Measurements from ENCODE around the gene MFSD6L.
A peak's percentile ranks its signal among the peaks of the same experiment; 100 is the strongest.
"Not testable (repeated sequence)": the region's sequence is repeated elsewhere in the genome, so short reads cannot be mapped to it uniquely, and the experiment has no call there.

The MFSD6L gene

DNA sequence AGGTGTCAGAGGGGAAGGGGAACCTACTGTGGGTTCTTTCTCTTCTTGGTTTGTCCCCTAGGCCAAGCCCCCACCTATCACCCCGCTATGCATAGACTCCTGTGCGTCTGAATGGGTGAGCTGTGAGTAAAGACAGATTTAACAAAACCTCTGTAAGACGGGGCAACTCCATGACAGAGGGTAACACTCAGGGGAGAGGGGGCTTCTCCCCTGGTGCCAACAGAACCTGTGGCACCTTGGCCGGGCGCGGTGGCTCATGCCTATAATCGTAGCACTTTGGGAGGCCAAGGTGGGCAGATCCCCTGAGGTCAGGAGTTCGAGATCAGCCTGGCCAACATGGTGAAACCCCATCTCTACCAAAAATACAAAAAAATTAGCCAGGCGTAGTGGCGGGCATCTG lies 6.2 kb upstream of the MFSD6L start:
- not testable (repeated sequence) for H3K9me3 ChIP-seq (ENCODE audit: control insufficient read depth in 1 of 2, low read length in 2 of 2); H3K36me3 ChIP-seq (ENCODE audit: control insufficient read depth in 1 of 2, insufficient read depth in 2 of 2, low read length in 2 of 2); H3K27me3 ChIP-seq (ENCODE audit: control insufficient read depth in 1 of 2, insufficient read depth in 2 of 2, low read length in 2 of 2); H3K9ac ChIP-seq (ENCODE audit: low read depth in 1 of 2, low read length in 2 of 2); H3K27ac ChIP-seq (ENCODE audit: low read depth, low read length); H3K4me3 ChIP-seq (ENCODE audit: low read depth in 1 of 2, low read length in 2 of 2)
- H3K4me1 ChIP-seq (ENCODE audit: control insufficient read depth in 1 of 2, insufficient read depth in 2 of 2, low read length in 2 of 2) = peaks cover 6 to 12% of the 10 kb centered on the region in 2 donors

DNA sequence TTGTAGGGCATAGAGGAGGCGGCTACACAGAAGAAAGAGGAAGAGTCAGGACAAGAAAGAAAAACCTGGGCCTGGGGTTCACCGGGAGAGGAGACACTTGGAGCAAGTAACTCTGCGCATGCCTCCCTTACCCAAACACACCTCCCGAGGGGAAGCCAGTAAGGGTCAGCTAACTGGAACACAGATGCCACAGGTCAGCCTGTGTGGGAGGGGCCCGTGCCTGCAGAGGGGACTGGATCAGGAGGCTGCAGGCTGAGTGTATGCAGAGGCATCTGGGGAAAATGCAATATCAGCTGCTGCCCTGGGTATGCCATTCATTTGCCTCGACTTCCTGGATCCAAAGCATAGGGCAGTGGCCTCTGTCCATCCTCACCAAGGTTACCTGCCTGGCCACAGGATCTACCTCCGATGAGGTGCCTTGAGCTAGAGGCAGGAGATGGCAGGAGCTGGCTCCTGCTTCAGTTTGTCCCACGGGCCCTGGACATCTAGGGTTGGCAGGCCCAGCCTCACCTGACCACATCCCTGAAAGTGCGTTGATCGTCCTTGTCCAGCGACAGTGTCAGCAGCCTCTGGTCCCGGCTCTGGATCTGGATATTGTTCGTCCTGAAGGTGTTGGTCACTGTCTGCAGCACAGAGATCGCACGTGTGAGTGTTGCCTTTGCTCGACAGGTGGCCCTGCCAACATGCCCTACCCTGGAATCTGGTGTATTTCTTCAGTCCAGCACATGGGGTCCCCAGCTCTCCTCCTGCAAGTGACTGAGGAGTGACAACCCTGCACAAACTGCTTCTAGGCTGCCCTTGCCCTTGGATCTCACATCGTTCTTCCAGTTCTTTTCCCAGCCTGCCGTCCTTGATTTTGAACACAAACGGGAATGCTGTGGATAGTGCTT lies 4.6 kb upstream of the MFSD6L start:
- no peak overlapping the region for H3K9ac ChIP-seq (ENCODE audit: low read depth in 1 of 2, low read length in 2 of 2)
- H3K36me3 ChIP-seq (ENCODE audit: control insufficient read depth in 1 of 2, insufficient read depth in 2 of 2, low read length in 2 of 2) = no peaks in the 10 kb centered on the region
- H3K9me3 ChIP-seq (ENCODE audit: control insufficient read depth in 1 of 2, low read length in 2 of 2) = no peaks in the 10 kb centered on the region
- no peak overlapping the region for H3K27ac ChIP-seq (ENCODE audit: low read depth, low read length)
- no peak overlapping the region for H3K4me3 ChIP-seq (ENCODE audit: low read depth in 1 of 2, low read length in 2 of 2)
- peaks cover 6 to 17% of the 10 kb centered on the region in 2 donors for H3K4me1 ChIP-seq (ENCODE audit: control insufficient read depth in 1 of 2, insufficient read depth in 2 of 2, low read length in 2 of 2)
- H3K27me3 ChIP-seq (ENCODE audit: control insufficient read depth in 1 of 2, insufficient read depth in 2 of 2, low read length in 2 of 2) = no peaks in the 10 kb centered on the region

DNA sequence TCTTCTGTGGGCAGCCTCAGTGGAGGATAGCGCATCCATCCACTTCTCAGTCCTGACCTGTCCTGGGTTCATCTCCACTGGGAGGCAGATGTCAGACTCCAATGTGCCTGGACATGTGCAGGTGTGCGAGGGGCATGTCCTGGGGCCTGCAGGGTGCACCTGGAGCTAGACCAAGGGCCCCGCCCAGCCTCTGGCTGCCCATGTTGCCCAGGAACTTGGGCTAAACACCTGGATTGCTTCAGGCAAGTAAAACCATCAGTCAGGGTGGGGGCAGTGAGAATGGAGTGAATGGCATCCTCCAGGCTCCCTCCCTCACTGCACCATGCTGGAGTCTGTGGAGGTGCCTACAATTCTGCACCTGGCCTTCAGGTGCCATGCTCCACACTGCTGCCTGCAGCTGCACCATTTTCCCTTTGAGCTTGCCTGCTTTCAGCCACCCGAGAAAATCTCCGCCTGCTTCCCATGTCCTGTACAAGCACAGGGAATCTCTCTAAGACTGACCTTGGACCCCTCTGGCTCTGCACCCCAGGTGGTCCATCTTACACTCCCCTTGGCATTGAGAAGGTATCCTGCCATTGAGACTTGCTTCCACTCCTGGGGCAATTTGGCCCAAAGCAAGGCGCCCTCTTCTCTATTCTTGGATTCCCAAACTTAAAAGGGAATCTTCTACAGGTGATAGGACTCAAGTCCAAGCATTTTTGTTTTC lies 2.1 kb upstream of the MFSD6L start:
- no peaks in the 10 kb centered on the region for H3K27me3 ChIP-seq (ENCODE audit: control insufficient read depth in 1 of 2, insufficient read depth in 2 of 2, low read length in 2 of 2)

DNA sequence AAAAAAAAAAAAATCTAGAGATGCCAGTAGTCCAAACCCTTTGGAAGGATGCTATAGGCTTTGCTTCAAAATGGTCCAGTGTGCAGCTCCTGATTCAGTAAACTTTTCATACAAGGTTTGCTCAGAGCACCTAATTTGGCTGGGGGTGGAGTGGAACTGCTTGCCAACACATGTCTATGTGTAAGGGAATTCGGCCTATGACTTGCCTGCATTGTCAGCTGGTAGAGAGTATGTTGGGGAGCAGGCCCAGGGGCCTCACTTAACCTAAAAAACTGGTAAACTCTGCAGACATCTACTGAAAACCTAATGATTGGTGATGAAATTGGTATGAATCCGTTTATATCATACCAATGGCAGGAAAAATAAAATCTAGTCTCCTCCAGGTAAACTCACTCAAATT lies 1.5 kb upstream of the MFSD6L start:
- Histone ChIP-seq H3K9me3 (ENCODE audit: control insufficient read depth in 1 of 2, low read length in 2 of 2) (no peaks in the 10 kb centered on the region), H3K36me3 (ENCODE audit: control insufficient read depth in 1 of 2, insufficient read depth in 2 of 2, low read length in 2 of 2) (no peaks in the 10 kb centered on the region), H3K27ac (ENCODE audit: low read depth, low read length) (no peak overlapping the region), H3K27me3 (ENCODE audit: control insufficient read depth in 1 of 2, insufficient read depth in 2 of 2, low read length in 2 of 2) (no peaks in the 10 kb centered on the region), H3K9ac (ENCODE audit: low read depth in 1 of 2, low read length in 2 of 2) (no peak overlapping the region), H3K4me1 (ENCODE audit: control insufficient read depth in 1 of 2, insufficient read depth in 2 of 2, low read length in 2 of 2) (peaks cover 0 to 5% of the 10 kb centered on the region in 2 donors), H3K4me3 (ENCODE audit: low read depth in 1 of 2, low read length in 2 of 2) (no peak overlapping the region)

More for the DNA sequence above, 2.1 kb upstream of the MFSD6L start:
- no peak overlapping the region for H3K27ac ChIP-seq (ENCODE audit: low read depth, low read length)
- no peaks in the 10 kb centered on the region for H3K9me3 ChIP-seq (ENCODE audit: control insufficient read depth in 1 of 2, low read length in 2 of 2)
- no peak overlapping the region for H3K9ac ChIP-seq (ENCODE audit: low read depth in 1 of 2, low read length in 2 of 2)
- no peak overlapping the region for H3K4me3 ChIP-seq (ENCODE audit: low read depth in 1 of 2, low read length in 2 of 2)
- no peaks in the 10 kb centered on the region for H3K36me3 ChIP-seq (ENCODE audit: control insufficient read depth in 1 of 2, insufficient read depth in 2 of 2, low read length in 2 of 2)
- peaks cover 3 to 10% of the 10 kb centered on the region in 2 donors for H3K4me1 ChIP-seq (ENCODE audit: control insufficient read depth in 1 of 2, insufficient read depth in 2 of 2, low read length in 2 of 2)

DNA sequence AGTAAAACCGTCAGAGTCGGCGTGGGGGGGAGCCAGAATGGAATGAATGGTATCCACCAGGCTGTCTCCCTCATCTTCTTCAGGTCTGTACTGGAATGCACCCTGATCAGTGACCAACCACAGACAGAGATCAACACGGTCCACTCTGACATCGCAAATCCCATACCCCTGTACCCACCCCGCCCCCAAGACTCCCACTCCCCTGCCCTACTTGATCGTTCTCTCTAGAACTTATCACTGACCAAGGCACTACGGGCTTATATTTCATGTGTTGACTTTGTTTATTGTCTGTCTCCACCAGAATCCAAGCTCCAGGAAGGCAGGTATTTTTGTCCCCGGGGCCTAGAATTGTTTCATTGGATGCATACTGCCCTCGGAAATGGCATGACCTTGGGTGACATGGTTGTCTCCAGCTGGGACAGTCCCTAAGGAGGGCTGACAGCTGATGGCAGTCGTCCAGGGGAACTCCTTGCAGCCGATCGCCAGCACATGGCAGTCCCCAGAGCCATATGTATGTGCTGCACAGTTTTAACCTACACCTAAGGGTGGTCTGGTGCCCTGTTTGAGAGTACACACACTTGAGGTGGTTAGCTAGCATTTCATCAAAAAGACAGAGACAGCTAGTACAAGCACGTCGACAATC lies 526 bp upstream of the MFSD6L start:
- H3K36me3 ChIP-seq (ENCODE audit: control insufficient read depth in 1 of 2, insufficient read depth in 2 of 2, low read length in 2 of 2) = no peaks in the 10 kb centered on the region
- H3K4me1 ChIP-seq (ENCODE audit: control insufficient read depth in 1 of 2, insufficient read depth in 2 of 2, low read length in 2 of 2) = peaks cover 0 to 5% of the 10 kb centered on the region in 2 donors
- no peak overlapping the region for H3K27ac ChIP-seq (ENCODE audit: low read depth, low read length)
- H3K4me3 ChIP-seq (ENCODE audit: low read depth in 1 of 2, low read length in 2 of 2) = peak overlapping the region; percentile 41 to 48
- peak overlapping the region in 1 of 2 donors; percentile 52 for H3K9ac ChIP-seq (ENCODE audit: low read depth in 1 of 2, low read length in 2 of 2)
- no peaks in the 10 kb centered on the region for H3K9me3 ChIP-seq (ENCODE audit: control insufficient read depth in 1 of 2, low read length in 2 of 2)
- no peaks in the 10 kb centered on the region for H3K27me3 ChIP-seq (ENCODE audit: control insufficient read depth in 1 of 2, insufficient read depth in 2 of 2, low read length in 2 of 2)

DNA sequence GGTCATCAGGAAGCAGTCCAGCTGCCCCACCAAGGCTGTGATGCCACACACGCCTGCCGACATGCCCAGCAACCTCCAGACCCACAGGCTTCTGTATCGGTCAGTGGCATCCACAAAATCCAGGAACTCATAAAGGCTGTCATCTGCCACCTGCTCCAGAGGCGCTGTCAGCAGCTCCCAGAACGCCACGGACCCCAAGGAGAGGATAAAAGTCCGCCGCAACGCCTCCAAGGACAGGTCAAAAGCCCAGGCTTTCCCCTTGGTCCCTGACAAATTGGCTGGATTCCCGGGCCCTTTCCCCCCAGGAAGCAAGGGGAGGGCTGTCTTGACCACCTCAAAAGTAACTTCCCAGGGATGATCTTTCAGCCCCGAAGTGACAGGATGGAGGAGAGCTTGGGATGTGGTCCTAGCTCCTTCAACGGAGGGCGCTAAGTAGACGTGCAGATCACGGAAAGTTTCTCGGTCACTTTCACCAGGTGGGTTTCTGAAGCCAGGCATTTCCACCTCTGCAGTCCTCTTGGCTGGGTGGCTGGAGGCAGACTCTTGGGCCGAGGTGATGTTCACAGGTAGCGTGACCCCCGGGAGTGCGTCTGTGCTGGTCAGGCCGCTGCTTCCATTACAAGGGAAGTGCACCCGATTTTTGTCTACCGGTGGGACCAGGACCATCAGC lies 854 bp downstream of the MFSD6L start:
- Histone ChIP-seq H3K9ac (ENCODE audit: low read depth in 1 of 2, low read length in 2 of 2) (peak overlapping the region; percentile 57 to 66), H3K27me3 (ENCODE audit: control insufficient read depth in 1 of 2, insufficient read depth in 2 of 2, low read length in 2 of 2) (no peaks in the 10 kb centered on the region), H3K4me3 (ENCODE audit: low read depth in 1 of 2, low read length in 2 of 2) (peak overlapping the region; percentile 60 to 61), H3K4me1 (ENCODE audit: control insufficient read depth in 1 of 2, insufficient read depth in 2 of 2, low read length in 2 of 2) (peaks cover 0 to 5% of the 10 kb centered on the region in 2 donors), H3K36me3 (ENCODE audit: control insufficient read depth in 1 of 2, insufficient read depth in 2 of 2, low read length in 2 of 2) (no peaks in the 10 kb centered on the region), H3K27ac (ENCODE audit: low read depth, low read length) (no peak overlapping the region), H3K9me3 (ENCODE audit: control insufficient read depth in 1 of 2, low read length in 2 of 2) (no peaks in the 10 kb centered on the region)

DNA sequence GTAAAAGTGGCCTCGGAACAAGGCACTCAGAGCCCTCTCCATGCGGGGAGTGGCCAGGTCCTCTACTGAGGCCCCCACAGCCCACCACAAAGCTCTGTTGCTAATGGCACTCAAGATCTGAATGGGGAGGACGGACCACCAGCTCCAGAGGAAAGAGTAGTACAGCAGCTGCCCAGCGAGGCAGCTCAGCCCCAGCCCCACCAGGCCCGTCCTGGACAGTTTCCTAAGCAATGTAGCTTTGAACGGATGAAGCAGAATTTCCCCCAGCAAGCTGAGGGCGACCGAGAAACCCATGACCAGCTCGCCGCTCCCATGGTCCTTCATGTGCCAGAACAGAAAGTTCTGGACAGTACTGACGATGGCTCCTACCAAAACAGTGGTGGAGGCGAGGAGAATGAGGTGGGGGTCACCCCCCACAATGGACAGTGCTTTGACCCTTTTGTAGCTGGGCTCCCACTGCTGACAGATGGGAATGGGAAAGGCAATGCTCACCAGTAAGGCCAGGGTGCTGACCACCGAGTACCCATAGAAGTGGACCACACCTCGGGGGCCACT lies 1.5 kb downstream of the MFSD6L start:
- Histone ChIP-seq H3K27me3 (ENCODE audit: control insufficient read depth in 1 of 2, insufficient read depth in 2 of 2, low read length in 2 of 2) (no peaks in the 10 kb centered on the region), H3K36me3 (ENCODE audit: control insufficient read depth in 1 of 2, insufficient read depth in 2 of 2, low read length in 2 of 2) (no peaks in the 10 kb centered on the region), H3K9ac (ENCODE audit: low read depth in 1 of 2, low read length in 2 of 2) (no peak overlapping the region), H3K27ac (ENCODE audit: low read depth, low read length) (no peak overlapping the region), H3K4me1 (ENCODE audit: control insufficient read depth in 1 of 2, insufficient read depth in 2 of 2, low read length in 2 of 2) (peaks cover 0 to 5% of the 10 kb centered on the region in 2 donors), H3K9me3 (ENCODE audit: control insufficient read depth in 1 of 2, low read length in 2 of 2) (no peaks in the 10 kb centered on the region), H3K4me3 (ENCODE audit: low read depth in 1 of 2, low read length in 2 of 2) (peak overlapping the region in 1 of 2 donors; percentile 11)

DNA sequence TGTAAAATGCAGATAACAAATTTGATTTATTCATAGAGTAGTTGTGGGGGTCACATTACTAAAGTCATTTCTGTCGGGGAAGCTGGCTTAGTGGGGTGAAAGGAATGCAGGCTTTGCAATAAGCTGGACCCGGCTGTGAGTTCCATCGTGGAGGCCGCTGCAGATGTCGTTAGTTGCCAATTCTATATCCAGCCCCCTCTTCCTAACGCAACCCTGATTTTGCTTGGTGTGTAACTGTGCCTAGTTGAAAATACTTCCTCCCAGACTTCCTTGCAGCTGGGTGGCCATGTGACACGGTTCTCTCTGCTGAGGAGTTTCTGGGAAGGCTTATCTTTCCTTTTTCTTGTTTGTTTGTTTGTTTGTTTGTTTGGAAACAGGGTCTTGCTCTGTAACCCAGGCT lies 4.5 kb downstream of the MFSD6L start:
- Histone ChIP-seq H3K4me3 (ENCODE audit: low read depth in 1 of 2, low read length in 2 of 2) (no peak overlapping the region), H3K9me3 (ENCODE audit: control insufficient read depth in 1 of 2, low read length in 2 of 2) (peaks cover 0 to 12% of the 10 kb centered on the region in 2 donors), H3K4me1 (ENCODE audit: control insufficient read depth in 1 of 2, insufficient read depth in 2 of 2, low read length in 2 of 2) (peaks cover 0 to under 1% of the 10 kb centered on the region in 2 donors), H3K9ac (ENCODE audit: low read depth in 1 of 2, low read length in 2 of 2) (no peak overlapping the region), H3K27me3 (ENCODE audit: control insufficient read depth in 1 of 2, insufficient read depth in 2 of 2, low read length in 2 of 2) (no peaks in the 10 kb centered on the region), H3K27ac (ENCODE audit: low read depth, low read length) (no peak overlapping the region), H3K36me3 (ENCODE audit: control insufficient read depth in 1 of 2, insufficient read depth in 2 of 2, low read length in 2 of 2) (no peaks in the 10 kb centered on the region)

DNA sequence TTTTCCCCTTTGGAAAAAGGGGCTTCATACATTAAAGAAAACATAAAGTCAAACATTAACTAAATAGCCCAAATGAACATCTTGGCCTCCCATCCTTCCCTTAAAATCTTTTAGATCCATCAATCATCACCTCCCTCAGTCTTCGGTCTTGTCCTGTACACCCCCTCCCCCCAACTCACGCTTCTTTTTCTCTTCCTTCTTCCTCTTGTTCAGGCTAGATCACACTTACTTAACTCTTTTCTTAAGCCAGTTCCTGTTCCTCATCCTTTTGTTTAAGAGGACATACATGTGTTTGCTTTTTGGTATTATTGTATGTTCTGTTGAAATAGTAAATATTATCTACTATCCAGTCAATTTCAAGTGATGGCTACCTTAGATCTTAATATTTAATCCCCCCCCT lies 5.5 kb downstream of the MFSD6L start:
- no peaks in the 10 kb centered on the region for H3K4me1 ChIP-seq (ENCODE audit: control insufficient read depth in 1 of 2, insufficient read depth in 2 of 2, low read length in 2 of 2)
- no peak overlapping the region for H3K9ac ChIP-seq (ENCODE audit: low read depth in 1 of 2, low read length in 2 of 2)
- no peak overlapping the region for H3K27ac ChIP-seq (ENCODE audit: low read depth, low read length)
- peaks cover 0 to 12% of the 10 kb centered on the region in 2 donors for H3K9me3 ChIP-seq (ENCODE audit: control insufficient read depth in 1 of 2, low read length in 2 of 2)
- H3K27me3 ChIP-seq (ENCODE audit: control insufficient read depth in 1 of 2, insufficient read depth in 2 of 2, low read length in 2 of 2) = no peaks in the 10 kb centered on the region
- H3K4me3 ChIP-seq (ENCODE audit: low read depth in 1 of 2, low read length in 2 of 2) = no peak overlapping the region
- H3K36me3 ChIP-seq (ENCODE audit: control insufficient read depth in 1 of 2, insufficient read depth in 2 of 2, low read length in 2 of 2) = no peaks in the 10 kb centered on the region

Data from duodenal mucosa (tissue), 2 donors.